Activated CD8-positive, alpha-beta memory T cell treated with anti-CD3 and anti-CD28 coated beads for 36 hours (primary cell): ENCODE measurements around the gene HRH3. TPM values are rescaled to one million over a fixed set of nuclear protein-coding genes. Genes with fewer than 3 reads are reported as not detected.

Experiments used
- CTCF ChIA-PET: fragments of 350-600 bp; sonication (Branson Sonifier 250); formaldehyde crosslinking; loops from one replicate; lab custom pipeline; 2021; ENCODE audit warnings: antibody characterized with exemption; lab: Charles Lee
- POLR2A ChIA-PET: fragments of 350-600 bp; sonication (Branson Sonifier 250); formaldehyde crosslinking; loops from one replicate; lab custom pipeline; 2021; ENCODE audit warnings: antibody characterized with exemption; lab: Charles Lee
- total RNA-seq, 2 experiments: library from RNA; stranded (reverse); gene quantifications; one replicate each; pipeline ENCODE4 v1.2.3, GENCODE V29; 2021

Gene HRH3
- total RNA-seq, 2 experiments from 2014 or later: not detected

DNA sequence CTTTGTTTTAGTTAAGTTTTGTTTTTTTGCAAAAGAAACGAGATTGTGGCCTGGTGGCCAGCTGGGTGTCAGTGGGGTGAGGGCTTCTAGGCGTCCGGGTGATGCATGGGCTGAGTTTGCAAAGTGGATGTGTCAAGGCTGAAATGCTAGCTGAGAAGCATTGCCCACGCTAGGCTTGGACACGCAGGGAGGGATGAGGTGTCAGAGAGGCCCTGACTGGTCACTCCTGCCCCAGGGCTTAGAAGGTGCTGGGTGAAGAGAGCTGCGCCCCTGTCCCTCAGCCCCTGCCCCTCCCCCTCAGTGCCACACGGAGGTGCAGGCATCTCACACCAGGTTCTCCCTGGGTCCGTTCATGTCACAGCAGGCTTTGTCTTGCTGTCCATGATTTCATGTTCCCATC is 26.4 kb upstream of the HRH3 start:
- POLR2A ChIA-PET: interaction anchor here (0.6 kb wide), 1 partner anchor 58 kb away, joined by 4 read pairs; no protein-coding TSS in a partner anchor
- CTCF ChIA-PET: no interaction called here

DNA sequence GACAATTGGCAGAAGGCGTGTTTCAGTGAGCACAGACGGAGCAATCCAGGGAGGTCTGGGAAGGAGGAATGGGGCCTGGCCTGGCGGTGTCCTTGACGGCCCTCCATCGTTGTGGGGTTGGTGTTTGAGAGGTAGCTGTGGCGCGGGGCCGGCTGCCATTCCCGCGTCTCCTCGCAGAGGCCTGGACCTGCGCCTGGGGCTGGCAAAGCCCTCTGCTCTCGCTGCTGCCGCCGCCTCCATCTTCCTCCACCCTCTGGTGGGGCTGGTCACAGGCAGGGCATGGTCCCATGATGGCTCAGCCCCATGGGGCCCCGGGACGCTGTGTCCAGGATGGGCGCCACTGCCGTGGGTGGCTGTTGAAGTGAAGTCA is 25.8 kb upstream of the HRH3 start:
- POLR2A ChIA-PET: interaction anchor here (0.6 kb wide), 1 partner anchor 12 kb away, joined by 3 read pairs; no protein-coding TSS in a partner anchor
- CTCF ChIA-PET: no interaction called here

DNA sequence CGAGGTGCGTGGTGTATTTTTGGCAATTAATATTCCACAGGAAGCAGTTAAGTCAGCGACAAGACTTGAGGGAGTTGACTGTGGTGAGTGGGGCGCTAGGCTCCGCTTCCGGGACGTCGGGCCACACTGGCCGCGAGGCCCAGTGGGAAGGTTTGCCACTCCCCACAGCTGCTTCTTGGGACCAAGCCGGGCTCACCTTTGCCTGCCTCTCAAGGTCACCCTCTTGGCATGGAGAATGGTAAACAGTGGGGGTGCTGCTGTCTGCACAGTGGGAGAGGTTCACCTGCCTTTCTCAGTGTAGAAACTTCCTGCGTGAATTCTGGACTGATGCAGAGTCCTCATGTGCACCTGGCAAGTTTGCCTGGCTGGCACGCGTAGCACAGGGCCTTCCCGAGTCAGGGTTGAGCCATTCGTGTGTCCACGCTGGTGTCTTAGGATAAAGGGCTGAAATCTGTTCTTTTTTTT is 24.6 kb upstream of the HRH3 start:
- ChIA-PET CTCF (no interaction called here), POLR2A (no interaction called here)

DNA sequence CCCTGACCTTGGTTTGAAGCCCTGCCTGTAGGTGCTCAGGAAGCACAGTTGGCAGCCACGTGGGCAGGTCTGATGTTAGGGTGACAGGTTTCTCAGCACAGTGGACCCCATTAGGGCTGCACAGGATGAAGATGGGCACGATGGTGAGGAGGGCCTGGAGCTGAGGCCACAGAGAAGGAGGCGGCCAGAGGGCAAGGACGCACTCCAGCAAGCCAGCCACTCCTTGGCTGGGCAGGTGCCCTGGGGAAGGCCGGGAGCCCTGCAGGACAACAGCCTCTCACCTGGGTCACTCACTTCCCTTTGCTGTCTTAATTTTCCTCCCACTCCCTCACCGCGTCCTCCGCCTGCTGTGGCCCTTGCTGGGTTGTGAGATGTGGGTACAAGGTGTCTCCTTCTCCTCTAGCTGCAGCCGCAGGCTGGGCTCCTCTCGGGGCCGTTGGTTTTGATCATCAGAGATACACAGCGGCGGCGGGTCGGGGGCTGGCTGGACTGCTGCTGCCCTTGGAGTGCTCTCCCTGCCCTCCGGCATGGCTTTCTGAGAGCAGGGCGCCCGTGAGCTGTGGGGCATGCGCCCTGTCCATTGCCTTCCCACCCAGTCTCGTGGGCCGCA is 23.9 kb upstream of the HRH3 start:
- CTCF ChIA-PET: no interaction called here
- POLR2A ChIA-PET: no interaction called here

DNA sequence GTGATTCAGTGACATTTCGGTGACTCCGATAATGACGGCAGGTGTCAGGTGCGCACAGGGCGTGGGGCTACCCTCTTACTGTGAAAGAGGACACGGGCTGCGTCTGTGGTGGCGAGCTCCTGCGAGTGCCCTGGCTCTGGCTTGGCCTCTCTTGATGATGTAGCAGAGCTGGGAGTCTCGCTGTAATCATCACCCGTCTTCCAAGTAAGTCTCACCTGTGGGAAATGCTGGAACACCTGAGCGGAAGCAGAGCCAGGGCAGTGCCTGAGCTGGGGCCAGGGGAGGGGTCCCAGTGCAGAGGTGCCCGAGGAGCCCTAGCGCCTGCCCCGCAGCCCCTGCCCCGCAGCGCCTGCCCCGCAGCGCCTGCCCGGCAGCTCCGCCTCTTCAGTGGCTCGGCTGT is 23.0 kb upstream of the HRH3 start:
- CTCF ChIA-PET: no interaction called here
- POLR2A ChIA-PET: no interaction called here

DNA sequence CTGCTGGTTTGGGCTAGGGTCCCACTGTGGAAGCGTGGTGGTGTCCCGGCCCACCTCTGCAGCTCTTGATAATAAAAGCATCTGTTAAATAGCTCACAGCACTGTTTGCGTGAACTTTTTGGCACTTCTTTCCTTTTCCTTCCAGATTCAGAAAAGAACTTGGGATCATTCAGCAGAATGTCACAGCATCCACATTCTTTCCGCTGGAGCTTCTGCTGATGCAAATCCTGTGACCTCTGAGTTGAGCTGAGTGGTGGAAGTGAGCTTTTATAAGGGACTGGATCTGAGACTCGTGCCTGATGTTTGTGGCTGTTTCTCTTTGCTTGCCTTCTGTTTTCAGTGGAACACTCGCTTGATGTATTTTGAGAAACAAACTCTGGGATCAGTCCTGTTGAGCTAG is 22.1 kb upstream of the HRH3 start:
- ChIA-PET CTCF (no interaction called here), POLR2A (no interaction called here)

DNA sequence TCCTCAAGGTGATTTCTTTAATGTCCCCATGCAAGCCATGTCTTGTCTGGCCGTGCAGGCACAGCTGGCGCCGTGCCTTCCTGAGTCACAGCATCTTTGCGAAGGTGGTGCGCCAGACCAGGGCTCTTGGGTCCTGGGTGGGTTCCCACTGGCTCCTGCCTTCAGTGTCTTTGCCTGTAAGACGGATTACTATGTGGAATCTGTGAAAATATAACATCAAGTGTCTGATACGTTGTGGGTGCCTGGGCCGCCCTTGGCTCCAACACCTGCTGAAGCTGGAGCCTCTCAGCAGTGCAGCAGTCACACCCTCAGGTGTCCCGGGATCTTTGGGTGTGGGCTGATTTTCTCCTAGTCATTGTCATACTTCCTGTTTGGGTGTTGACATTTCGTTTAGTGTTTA is 21.4 kb upstream of the HRH3 start:
- ChIA-PET CTCF (no interaction called here), POLR2A (no interaction called here)

DNA sequence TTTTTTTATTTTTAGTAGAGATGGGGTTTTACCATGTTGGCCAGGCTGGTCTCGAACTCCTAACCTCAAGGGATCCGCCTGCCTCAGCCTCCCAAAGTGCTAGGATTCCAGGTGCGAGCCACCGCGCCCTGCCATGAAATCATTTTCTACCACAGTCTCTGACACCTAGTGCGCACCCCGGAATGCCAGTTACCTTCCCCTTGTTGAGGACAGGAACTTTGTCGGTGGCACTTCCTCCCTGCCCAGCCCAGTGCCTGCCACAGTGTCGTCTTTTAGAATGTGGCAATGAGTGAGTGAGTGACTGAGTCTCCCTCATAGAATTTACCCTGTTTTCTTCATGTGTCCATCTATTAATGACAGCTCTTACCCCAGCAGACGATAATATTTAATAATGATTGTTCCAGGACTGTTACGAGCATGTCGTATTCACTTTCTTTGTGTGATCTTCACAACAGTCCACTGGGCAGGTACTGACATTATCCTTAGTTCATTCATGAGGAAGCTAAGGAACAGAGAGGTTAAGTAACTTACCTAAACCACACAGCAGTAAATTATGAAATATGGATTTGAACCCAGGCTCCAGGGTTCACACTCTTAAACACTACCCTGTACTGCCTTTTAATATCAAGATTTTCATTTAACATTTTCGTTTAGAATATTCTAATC is 20.1 kb upstream of the HRH3 start:
- CTCF ChIA-PET: no interaction called here
- POLR2A ChIA-PET: no interaction called here

DNA sequence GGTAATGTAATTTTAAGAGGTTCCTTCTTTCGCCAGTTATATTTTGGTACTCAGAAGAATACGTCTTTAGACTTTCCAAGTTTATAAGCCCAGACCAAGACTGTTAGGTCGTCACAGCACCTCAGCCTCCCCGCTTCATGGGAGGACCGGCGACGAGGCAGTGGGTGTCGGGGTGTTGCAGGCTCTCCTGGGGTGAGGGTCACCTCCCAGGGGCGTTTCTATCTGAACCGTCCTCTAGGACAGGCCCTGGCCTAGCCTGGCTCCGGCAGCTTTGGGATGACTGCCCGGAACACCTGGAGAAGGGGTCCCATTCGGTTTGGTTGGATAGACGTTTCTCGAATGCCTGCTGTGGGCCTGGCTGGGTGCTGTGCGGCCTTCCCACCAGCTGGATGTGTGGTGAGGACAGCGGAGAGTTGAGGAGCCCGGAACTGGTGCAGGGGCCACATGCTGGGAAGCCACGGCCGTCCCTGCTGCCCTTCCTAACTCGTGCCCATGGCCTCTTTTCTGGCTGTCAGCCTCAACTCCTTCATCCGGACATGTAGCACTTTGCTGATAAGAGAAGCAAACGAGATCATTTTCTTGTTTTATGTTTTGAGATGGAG is 19.3 kb upstream of the HRH3 start:
- CTCF ChIA-PET: no interaction called here
- POLR2A ChIA-PET: no interaction called here

DNA sequence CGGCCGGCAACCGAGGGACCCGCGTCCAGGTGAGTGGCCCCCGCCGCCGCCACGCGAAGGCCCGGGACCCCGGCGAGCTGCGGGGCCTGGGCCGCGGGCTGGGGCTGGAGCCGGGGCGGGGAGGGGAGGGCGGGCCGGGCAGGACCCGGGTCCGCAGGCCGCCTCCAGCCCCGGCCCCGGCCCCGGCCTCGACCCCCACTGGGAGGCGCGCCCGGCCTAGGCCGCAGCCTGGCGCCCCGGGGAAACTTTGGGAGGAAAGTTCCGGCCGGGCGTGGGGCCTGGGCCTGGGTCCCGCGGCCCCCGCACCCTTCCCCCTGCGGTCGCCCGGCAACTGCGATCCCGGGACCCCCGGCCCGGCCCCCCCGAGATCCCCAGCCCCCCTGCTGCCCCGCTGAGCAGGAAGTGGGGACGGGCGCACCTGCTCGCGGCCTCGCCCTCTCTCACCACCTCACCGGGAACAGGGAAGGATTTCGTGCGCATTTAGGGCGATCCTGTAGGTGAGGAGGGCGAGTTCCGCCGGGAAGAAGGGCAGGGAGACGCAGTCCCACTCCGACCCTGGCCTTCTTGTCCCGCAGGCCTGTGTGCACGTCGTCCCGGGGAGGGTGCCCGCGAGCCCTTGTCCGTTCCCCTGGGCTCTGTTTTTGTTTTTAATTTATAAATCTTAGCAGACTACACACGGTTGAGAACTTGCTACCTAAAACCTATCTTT is 18.6 kb upstream of the HRH3 start:
- POLR2A ChIA-PET: no interaction called here
- CTCF ChIA-PET: no interaction called here

DNA sequence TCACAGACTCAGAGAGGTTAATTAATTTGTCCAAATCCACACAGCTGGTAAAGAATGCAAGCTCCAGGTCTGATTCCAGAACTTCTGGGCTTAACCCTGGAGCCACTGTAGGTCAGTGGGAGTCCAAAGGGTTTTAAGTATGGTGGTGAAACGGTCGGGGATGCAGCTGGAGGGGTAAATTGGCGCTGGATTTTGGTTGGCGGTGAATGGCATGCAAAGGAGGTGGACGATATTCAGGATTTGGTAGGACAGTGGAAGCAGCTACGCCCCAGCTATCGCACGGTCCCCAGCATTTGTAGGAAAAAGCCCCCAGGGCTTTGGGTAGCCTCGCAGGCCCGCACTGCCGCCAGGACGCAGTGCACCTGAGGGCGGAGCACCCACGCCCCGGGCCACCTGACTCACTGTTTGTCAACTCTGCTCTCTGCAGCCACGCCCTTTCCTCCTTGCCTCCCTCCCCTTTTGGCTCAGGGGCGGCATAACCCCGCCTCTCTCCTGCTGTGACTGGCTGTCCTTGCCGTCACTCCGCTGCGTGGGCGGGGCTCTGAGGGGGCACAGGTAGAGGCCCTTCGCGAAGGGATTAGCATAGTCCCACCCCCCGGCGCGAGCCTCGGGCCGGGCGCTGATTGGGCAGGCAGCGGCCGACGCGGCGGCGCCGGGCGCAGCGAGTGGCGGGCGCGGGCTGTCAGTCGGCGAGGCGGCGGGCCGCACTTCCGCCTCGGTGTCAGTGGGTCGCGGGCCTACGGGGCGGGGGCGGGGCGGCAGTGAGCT is 17.9 kb upstream of the HRH3 start, which contains the start of gene OSBPL2:
OSBPL2 (plus strand) TSS at position 721 of the 768 bp plus-strand sequence. CDS start 17,664 bp downstream, outside the sequence.
- POLR2A ChIA-PET: no interaction called here
- CTCF ChIA-PET: no interaction called here

DNA sequence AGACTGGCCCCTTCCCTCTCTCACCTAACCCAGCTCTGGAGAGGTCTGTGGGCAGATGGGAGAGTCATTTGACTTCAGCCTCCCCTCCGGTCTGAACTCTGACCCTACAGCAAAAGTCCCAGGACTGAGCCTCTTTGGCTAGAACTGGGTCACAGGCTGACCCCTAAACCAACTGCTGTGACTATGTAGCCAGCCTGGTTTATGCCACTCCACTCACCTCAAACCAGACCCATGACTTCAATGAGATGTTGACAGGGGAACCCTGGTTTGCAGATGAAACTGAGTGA is 17.4 kb upstream of the HRH3 start:
- POLR2A ChIA-PET: no interaction called here
- CTCF ChIA-PET: no interaction called here

DNA sequence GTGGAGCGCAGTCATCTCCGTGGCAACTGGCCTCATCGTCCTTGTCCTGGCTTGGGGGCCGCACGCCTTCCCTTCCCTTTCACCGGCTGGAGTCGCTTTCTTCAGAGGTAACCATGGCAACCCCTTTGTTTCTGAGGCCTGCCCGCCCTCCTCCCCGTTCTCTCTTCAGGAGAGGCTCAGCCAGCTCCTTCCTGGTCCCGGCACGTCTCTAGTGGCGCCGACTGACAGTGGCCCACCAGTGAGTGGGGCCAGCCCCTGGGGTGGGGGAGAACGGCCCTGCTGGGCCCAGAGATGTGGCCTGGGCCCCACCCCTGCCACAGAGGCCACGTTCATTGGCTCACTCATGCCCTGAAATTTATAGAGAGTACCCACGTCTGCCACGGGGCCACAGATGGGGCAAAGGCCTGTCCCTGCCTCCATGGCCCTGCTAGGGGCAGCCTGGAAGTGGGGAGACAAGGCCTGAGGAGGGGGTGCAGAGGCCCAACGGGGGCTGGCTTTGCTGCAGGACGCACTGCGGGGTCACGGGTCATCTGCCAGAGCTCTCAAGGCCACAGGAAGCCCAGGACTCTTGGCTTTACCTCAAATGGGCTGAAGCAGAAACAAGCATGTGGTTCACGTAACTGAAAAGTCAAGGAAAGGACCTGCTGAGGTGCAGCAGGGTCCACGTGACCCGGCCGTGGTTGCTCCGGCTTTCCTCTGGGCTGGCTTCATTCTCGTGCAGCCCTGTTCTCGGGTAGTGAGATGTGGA is 16.9 kb upstream of the HRH3 start:
- ChIA-PET CTCF (no interaction called here), POLR2A (no interaction called here)

DNA sequence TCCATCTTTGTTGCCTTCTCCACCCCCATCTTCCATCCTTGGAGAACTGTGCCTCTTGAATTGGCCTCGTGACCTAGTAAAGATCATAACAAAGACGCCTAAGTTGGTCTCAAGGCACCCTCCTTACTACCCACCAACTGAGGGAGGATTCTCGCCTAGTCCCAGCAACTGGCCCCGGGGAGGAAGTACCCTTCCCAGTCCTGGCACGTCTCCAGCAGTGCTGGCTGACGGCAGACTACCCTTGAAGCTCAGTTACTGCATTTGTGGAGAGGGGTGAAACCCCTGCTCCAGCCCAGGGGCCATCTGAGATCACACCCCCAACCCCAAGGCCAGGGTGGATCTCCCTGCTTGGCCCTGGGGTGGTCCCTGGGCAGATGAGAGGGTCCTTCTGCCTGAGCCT is 16.1 kb upstream of the HRH3 start:
- ChIA-PET POLR2A (no interaction called here), CTCF (no interaction called here)

DNA sequence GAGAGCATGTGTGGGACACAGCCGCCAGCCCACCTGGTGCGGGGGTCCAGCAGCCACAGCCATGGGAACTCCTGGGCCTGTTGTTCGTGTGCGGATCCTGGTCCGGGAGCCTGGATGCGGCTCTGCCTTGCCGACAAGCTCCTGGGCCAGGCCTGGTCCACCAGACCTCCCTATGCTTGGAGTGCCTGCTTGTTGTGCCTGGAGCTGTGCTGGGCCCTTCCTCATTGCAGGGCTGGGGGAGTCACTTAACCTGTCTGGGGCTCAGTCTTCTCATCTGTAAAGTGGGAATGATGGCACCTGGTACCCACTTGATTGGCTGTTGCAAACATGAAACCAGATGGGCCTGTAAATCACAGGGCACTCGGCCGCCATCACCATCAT is 15.7 kb upstream of the HRH3 start:
- ChIA-PET POLR2A (no interaction called here), CTCF (no interaction called here)

DNA sequence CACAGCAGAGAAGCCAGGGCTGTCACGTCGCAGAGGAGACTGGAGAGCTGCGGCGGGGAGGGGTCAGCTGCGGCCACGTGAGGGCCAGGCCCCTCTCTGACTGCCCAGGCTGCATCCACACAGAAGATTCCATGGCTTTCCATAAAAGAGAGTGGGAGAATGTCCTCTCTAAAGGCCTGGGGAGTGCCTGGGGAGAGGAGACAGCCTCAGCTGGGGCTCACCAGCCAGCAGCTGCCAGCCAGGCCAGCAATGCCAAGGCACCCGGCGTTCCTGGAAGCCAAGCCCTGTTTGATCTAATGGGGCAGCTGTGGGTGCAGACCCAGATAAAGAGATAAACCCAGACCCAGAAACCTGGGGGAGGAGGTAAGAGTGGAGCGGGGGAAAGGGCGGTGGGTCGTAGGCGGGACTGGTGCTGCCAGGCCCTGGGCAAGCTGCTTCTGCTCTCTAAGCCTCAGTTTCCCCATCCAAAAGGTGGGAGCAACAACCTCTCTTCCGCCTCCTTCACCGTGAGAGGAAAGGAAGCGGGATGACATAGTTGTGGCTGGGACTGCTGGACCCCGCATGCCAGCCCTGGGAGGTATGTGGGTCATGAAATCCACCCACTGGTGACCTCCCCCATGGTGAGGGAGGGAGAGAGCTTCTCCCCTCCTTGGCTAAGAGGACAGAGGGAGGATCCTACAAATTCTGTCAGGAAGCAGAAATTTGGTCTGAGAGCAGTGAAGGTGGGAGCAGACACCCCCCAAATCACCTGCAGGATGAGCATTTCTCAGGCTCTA is 15.1 kb upstream of the HRH3 start:
- ChIA-PET POLR2A (no interaction called here), CTCF (no interaction called here)

DNA sequence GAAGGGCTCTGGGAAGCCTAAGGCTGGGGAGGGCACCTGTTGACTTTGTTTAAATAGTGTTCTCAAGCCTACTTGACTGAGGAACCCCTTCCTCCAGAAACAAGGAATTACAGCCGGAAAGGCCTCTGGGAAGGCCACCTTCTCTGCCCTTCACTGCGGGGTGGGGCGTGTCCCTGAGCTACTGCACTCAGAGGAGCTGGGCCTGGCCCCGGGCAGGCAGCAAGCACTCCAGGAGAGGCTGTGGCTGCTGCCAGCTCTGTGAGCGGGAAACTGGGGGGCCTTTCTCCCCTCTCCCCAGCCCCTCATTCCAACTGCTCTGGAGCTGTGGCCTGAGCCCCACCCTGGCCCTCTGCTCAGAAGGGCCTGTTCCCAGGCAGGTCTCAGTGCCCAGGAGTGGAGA is 14.3 kb upstream of the HRH3 start:
- ChIA-PET POLR2A (no interaction called here), CTCF (no interaction called here)

DNA sequence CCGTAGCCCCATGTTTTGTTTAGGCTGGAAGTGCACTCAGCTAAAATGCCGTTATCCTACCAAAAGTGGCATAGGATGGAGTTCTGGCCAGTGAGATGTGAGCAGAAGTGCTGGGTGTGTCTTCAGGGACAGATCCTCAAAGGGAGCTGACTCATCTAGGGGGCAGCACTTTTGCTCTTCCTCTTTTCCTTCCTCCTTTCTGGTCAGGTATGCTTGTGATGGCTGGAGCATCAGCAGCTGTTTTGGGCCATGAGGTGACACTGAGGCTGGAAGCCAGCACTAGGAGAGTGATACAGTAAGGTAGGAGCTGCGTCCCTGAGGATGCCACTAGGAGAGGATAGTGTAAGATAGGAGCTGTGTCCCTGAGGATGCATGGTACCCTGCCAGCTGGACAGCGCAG is 13.6 kb upstream of the HRH3 start:
- POLR2A ChIA-PET: no interaction called here
- CTCF ChIA-PET: no interaction called here
